IMR-90 (cell line): Measurements from ENCODE around the gene DSCAM. TPM values are rescaled to one million over a fixed set of nuclear protein-coding genes. Genes with fewer than 3 reads are reported as not detected.

Experiments used
- ATAC-seq: fragments of 200-7000 bp; cut with Tn5 transposase; 2 replicates; pipeline ENCODE4 v1.9.1; 2020; ENCODE audit warnings: low read depth, mild to moderate bottlenecking, moderate library complexity
- BruUV-seq: library from RNA; stranded (reverse); fragments of 400-500 nt; replicated peaks from 2 replicates; lab custom pipeline; 2021; lab: Mats Ljungman, UMichigan
- CTCF ChIA-PET: fragments of 300-600 bp; formaldehyde crosslinking; extraction: SDS; loops from one replicate; lab custom pipeline; 2021; ENCODE audit warnings: antibody characterized with exemption; lab: Yijun Ruan, JAX
- POLR2A ChIA-PET: fragments of 300-600 bp; sonication (Branson Sonifier 250); formaldehyde crosslinking; loops from one replicate; lab custom pipeline; 2022; ENCODE audit warnings: antibody characterized with exemption; ENCODE audit not compliant: unreplicated experiment; lab: Charles Lee
- DNase-seq: peaks from one replicate; pipeline ENCODE4 v3.0.0; 2013
- H2AFZ ChIP-seq: replicated peaks from 2 replicates; pipeline ENCODE3; 2013; ENCODE audit warnings: low read length, mild to moderate bottlenecking; ENCODE audit not compliant: poor library complexity
- H2AK5ac ChIP-seq: 2 replicates; pipeline ENCODE4 v1.6.1; 2013; ENCODE audit warnings: low read depth, low read length, inconsistent platforms
- H2AK9ac ChIP-seq: replicated peaks from 2 replicates; pipeline ENCODE3; 2013; ENCODE audit warnings: mild to moderate bottlenecking, low read depth, low read length, moderate library complexity; ENCODE audit not compliant: poor library complexity
- H2BK120ac ChIP-seq: 2 replicates; pipeline ENCODE4 v1.6.1; 2013; ENCODE audit warnings: low read depth, low read length, inconsistent platforms
- H2BK15ac ChIP-seq: 3 replicates; pipeline ENCODE4 v1.6.1; 2013; ENCODE audit warnings: low read depth, low read length, inconsistent platforms
- H2BK20ac ChIP-seq: 2 replicates; pipeline ENCODE4 v1.6.1; 2013; ENCODE audit warnings: low read depth, mild to moderate bottlenecking, inconsistent platforms, low read length, moderate library complexity
- H2BK5ac ChIP-seq: 2 replicates; pipeline ENCODE4 v1.6.1; 2013; ENCODE audit warnings: mild to moderate bottlenecking, low read depth, low read length, inconsistent platforms; ENCODE audit not compliant: poor library complexity, severe bottlenecking
- H3K14ac ChIP-seq: replicated peaks from 2 replicates; pipeline ENCODE4 v1.6.1; 2013; ENCODE audit warnings: low read depth, low read length, inconsistent platforms
- H3K18ac ChIP-seq: 2 replicates; pipeline ENCODE4 v1.6.1; 2013; ENCODE audit warnings: low read depth, low read length, control low read depth
- H3K23ac ChIP-seq: 2 replicates; pipeline ENCODE4 v1.6.1; 2013; ENCODE audit warnings: low read depth, low read length, inconsistent platforms
- H3K27ac ChIP-seq: 2 replicates; pipeline ENCODE4 v1.5.1; 2013; ENCODE audit warnings: mild to moderate bottlenecking, control low read depth, low read length; ENCODE audit not compliant: insufficient read depth
- H3K27me3 ChIP-seq: 2 replicates; pipeline ENCODE4 v1.6.1; 2013; ENCODE audit warnings: low read length; ENCODE audit not compliant: control insufficient read depth, insufficient read depth
- H3K36me3 ChIP-seq: 2 replicates; pipeline ENCODE4 v1.6.1; 2013; ENCODE audit warnings: low read length, mixed read lengths; ENCODE audit not compliant: control insufficient read depth, insufficient read depth
- H3K4ac ChIP-seq: 2 replicates; pipeline ENCODE4 v1.6.1; 2013; ENCODE audit warnings: low read depth, low read length, inconsistent platforms
- H3K4me1 ChIP-seq: 2 replicates; pipeline ENCODE4 v1.6.1; 2013; ENCODE audit warnings: low read length, mixed read lengths; ENCODE audit not compliant: control insufficient read depth, insufficient read depth
- H3K4me2 ChIP-seq: 2 replicates; pipeline ENCODE4 v1.6.1; 2013; ENCODE audit warnings: low read depth, mild to moderate bottlenecking, control low read depth, low read length, moderate library complexity
- H3K4me3 ChIP-seq: 2 replicates; pipeline ENCODE4 v1.5.1; 2013; ENCODE audit warnings: low read depth, mild to moderate bottlenecking, control low read depth, low read length, moderate library complexity; ENCODE audit not compliant: insufficient read depth
- H3K56ac ChIP-seq: 2 replicates; pipeline ENCODE4 v1.6.1; 2013; ENCODE audit warnings: low read length, inconsistent platforms; ENCODE audit not compliant: insufficient read depth; ENCODE audit errors: extremely low read depth
- H3K79me1 ChIP-seq, 2 experiments: 2 replicates each; pipeline ENCODE4 v1.6.1; 2013; ENCODE audit warnings: low read length in 2 of 2, inconsistent platforms in 1 of 2, low read depth in 1 of 2
- H3K9ac ChIP-seq: 2 replicates; pipeline ENCODE4 v1.6.1; 2013; ENCODE audit warnings: low read depth, low read length, control low read depth
- H3K9me1 ChIP-seq: 2 replicates; pipeline ENCODE4 v1.6.1; 2013; ENCODE audit warnings: low read length, inconsistent platforms; ENCODE audit not compliant: insufficient read depth
- H3K9me3 ChIP-seq: 2 replicates; pipeline ENCODE4 v1.6.1; 2013; ENCODE audit warnings: low read length; ENCODE audit not compliant: control insufficient read depth, insufficient read depth
- H4K20me1 ChIP-seq: 2 replicates; pipeline ENCODE4 v1.6.1; 2013; ENCODE audit warnings: low read length, inconsistent platforms; ENCODE audit not compliant: insufficient read depth
- H4K5ac ChIP-seq: 2 replicates; pipeline ENCODE4 v1.6.1; 2013; ENCODE audit warnings: mild to moderate bottlenecking, low read depth, low read length, control low read depth
- H4K8ac ChIP-seq, 2 experiments: 2 replicates each; pipeline ENCODE4 v1.6.1; 2013; ENCODE audit warnings: low read depth in 2 of 2, low read length in 2 of 2, control low read depth in 1 of 2, inconsistent platforms in 1 of 2
- H4K91ac ChIP-seq: 2 replicates; pipeline ENCODE4 v1.6.1; 2013; ENCODE audit warnings: low read depth, low read length, inconsistent platforms; ENCODE audit not compliant: insufficient read depth
- CEBPB ChIP-seq: IDR thresholded peaks from 2 replicates; pipeline ENCODE4 v1.6.1; 2012; ENCODE audit warnings: low read depth, low read length, improper control_type of control experiment
- FOS ChIP-seq: fragments of 150-350 bp; IDR thresholded peaks from 2 replicates; pipeline ENCODE4 v1.6.1; 2016; ENCODE audit warnings: low read depth, low read length
- MAFK ChIP-seq: IDR thresholded peaks from 2 replicates; pipeline ENCODE4 v1.6.1; 2012; ENCODE audit warnings: low read depth, low read length, improper control_type of control experiment
- MAZ ChIP-seq: IDR thresholded peaks from 2 replicates; pipeline ENCODE4 v1.6.1; 2012; ENCODE audit warnings: low read depth, mild to moderate bottlenecking, low read length, improper control_type of control experiment, moderate library complexity, borderline replicate concordance
- MXI1 ChIP-seq: IDR thresholded peaks from 2 replicates; pipeline ENCODE4 v1.6.1; 2012; ENCODE audit warnings: low read depth, mild to moderate bottlenecking, low read length, moderate library complexity, borderline replicate concordance
- RAD21 ChIP-seq: IDR thresholded peaks from 2 replicates; pipeline ENCODE4 v1.6.1; 2012; ENCODE audit warnings: low read length, improper control_type of control experiment
- SMC3 ChIP-seq: fragments of 150-350 bp; IDR thresholded peaks from 2 replicates; pipeline ENCODE4 v1.6.1; 2016; ENCODE audit warnings: low read depth, mild to moderate bottlenecking, antibody characterized with exemption, low read length, moderate library complexity
- WGBS, 2 experiments: methylation state at CpG; one replicate each; pipeline versions ENCODE4 v1.1.5 to v1.1.7; 2013; ENCODE audit warnings: missing lambda C conversion rate in 2 of 2; ENCODE audit not compliant: insufficient read length in 1 of 2; ENCODE audit errors: extremely low coverage in 2 of 2; 5-methylcytosine and 5-hydroxymethylcytosine counted together
- dilution Hi-C: fragments of 300-500 bp; cut with HindIII; formaldehyde crosslinking; loops from one replicate; pipeline ENCODE4 v1.14.3; 2018; ENCODE audit warnings: low sequenced_read_pairs; ENCODE audit not compliant: unreplicated experiment
- in situ Hi-C: fragments of 300-500 bp; cut with MboI; formaldehyde crosslinking; loops from 3 replicates; pipeline ENCODE4 v1.14.3; 2019; ENCODE audit warnings: low sequenced_read_pairs, inconsistent platforms, mixed read lengths
- intact Hi-C: fragments of 100-400 bp; cut with micrococcal nuclease; formaldehyde crosslinking; loops from 2 replicates; pipeline ENCODE4 v1.10.0; 2022
- polyA plus RNA-seq, 3 experiments: library from polyadenylated mRNA; depleted of rRNA; stranded (reverse); fragments of >200 nt; gene quantifications; 2 replicates each; pipeline ENCODE4 v1.2.3, GENCODE V29; 2012; ENCODE audit warnings: low replicate concordance in 1 of 3
- total RNA-seq: library from RNA; depleted of rRNA; stranded (reverse); fragments of >200 nt; gene quantifications from 2 replicates; pipeline ENCODE4 v1.2.3, GENCODE V29; 2012
- TF ChIP-seq, protein P1 (sequence below): fragments of 150-350 bp; IDR thresholded peaks from 2 replicates; pipeline ENCODE4 v1.6.1; 2017; ENCODE audit warnings: mild to moderate bottlenecking, antibody characterized with exemption, low read length, low read depth

DSCAM gene
- total and polyA plus RNA-seq, 2 of the 4 experiments (the other 2 are of a cell fraction): under 0.01 to 0.02 TPM

DNA sequence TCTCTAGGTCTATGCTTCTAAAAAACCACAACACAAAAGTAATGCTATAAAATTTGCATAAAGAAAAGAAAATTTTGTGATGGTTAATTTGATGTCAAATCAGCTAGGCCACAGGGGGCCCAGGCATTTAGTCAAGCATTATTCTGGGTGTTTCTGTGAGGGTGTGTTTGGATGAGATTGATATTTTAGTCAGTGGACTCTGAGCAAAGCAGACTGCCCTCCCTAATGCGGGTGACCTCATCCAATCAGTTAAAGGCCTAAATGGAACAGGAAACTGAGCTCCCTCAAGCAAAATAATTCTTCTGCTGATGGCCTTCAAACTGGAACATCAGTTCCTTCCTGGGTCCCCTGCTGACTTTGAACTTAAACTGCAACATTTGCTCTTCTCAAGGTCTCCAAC lies 358.0 kb downstream of the DSCAM start:
- in situ Hi-C loops: no loop called here
- ChIA-PET POLR2A (no interaction called here), CTCF (no interaction called here)
- Histone ChIP-seq H3K9ac (no peak overlapping the region), H3K79me1 (no peaks in the 10 kb centered on the region), H2BK20ac (no peak overlapping the region), H3K4me3 (no peak overlapping the region), H4K20me1 (no peaks in the 10 kb centered on the region), H2AFZ (no peak overlapping the region), H3K9me1 (no peaks in the 10 kb centered on the region), H4K8ac (no peak overlapping the region), H2AK9ac (no peak overlapping the region), H3K27me3 (no peaks in the 10 kb centered on the region), H3K18ac (no peak overlapping the region), H3K4me1 (no peaks in the 10 kb centered on the region), H3K23ac (no peak overlapping the region), H3K36me3 (no peaks in the 10 kb centered on the region), H3K4ac (no peak overlapping the region), H2AK5ac (no peak overlapping the region), H4K5ac (no peak overlapping the region), H3K4me2 (no peak overlapping the region), H3K56ac (no peak overlapping the region), H4K91ac (no peak overlapping the region), H3K9me3 (peaks cover 20% of the 10 kb centered on the region), H2BK120ac (no peak overlapping the region), H3K14ac (no peak overlapping the region), H2BK5ac (no peak overlapping the region), H3K27ac (no peak overlapping the region), H2BK15ac (no peak overlapping the region)
- no CpG with 5 or more reads among the region's 1 CpG for WGBS, 2 experiments
- dilution Hi-C loops: no loop called here
- TF ChIP-seq MAZ (no peak), FOS (no peak), MAFK (no peak), RAD21 (no peak), CEBPB (no peak), SMC3 (no peak), MXI1 (no peak)
- TF ChIP-seq, protein P1, sequence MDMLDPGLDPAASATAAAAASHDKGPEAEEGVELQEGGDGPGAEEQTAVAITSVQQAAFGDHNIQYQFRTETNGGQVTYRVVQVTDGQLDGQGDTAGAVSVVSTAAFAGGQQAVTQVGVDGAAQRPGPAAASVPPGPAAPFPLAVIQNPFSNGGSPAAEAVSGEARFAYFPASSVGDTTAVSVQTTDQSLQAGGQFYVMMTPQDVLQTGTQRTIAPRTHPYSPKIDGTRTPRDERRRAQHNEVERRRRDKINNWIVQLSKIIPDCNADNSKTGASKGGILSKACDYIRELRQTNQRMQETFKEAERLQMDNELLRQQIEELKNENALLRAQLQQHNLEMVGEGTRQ: no peak
- BruUV-seq: no TSS peak
- ATAC-seq (no peak), DNase-seq (no peak)
- intact Hi-C loops: no loop called here
